ENCODE results near the gene PIK3C2A.

The PIK3C2A gene

DNA sequence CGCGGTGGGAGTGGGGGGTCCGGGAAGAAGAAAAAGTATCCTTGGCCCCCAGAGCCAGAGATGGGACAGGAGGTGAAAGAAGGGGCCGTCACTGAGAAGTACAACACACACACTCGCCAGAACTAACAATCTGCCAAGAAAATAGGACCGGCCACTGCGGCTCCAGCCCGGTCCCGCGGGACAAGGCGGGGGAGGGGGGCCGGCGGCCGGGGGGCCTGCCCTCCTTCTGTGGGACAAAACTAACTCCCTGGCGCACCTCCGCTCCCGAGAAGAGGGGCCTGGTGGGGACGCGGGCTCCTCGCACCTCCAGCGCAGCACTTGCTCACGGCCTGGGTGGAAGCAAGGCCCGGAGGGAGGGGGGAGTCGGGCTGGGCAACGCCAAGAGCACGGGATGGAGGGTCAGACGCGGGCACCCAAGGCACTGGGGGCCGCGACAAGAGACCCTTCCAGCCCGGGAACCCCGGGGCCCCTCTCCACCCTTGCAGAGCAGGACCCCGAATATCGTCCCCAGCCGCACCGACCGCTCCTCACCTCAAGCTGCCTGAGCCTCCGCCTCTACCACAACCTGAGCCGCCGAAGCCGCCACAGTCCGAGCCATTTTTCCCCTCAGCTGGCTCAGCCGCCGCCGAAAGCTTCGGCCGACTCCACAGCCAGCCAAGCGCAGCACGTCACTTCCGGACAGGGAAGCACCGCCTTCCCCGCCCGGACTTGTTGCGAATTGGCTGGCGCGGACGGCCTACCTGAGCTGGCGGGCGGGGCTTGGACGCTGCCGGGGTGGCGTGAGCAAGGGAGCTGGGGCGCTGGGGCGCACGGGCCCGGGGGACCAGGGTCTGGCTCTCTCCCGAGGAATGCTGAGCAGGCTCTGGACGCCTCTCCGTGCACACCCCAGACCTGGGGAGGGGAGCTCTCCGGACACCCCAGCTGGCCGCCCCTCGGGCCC, at the start of gene PIK3C2A:
TSS of gene PIK3C2A (minus strand) at position 670 of the 940 bp plus-strand sequence. CDS start 38,245 bp downstream, outside the sequence.
- POLR2A ChIA-PET = interaction anchor here (0.6 to 1.9 kb wide), 6 partner anchors 9 to 146 kb away, joined by 3 to 13 read pairs (median 3); partner anchors contain the start of gene RPS13

GRCh38 chr11:17257196-17257595, 49.4 kb upstream of the PIK3C2A start:
- ChIA-PET POLR2A (interaction anchor here (1.6 kb wide), 1 partner anchor 19 kb away, joined by 4 read pairs; the partner anchor contains the start of gene NUCB2), CTCF (interaction anchor here (0.6 to 3.1 kb wide), 4 partner anchors 27 to 126 kb away, joined by 3 to 15 read pairs (median 4); no protein-coding TSS in a partner anchor)
- no peak for TF ChIP-seq CTCF (IDR thresholded peaks at IDR 0.05; ENCODE audit: insufficient read depth, low read length, missing control alignments)
- H3K4me3 ChIP-seq (ENCODE audit: low read depth, low read length) = no peak overlapping the region
- DNase-seq (ENCODE audit: low read depth, low spot score) = no peak

More for the DNA sequence above, at the start of gene PIK3C2A:
- no peak for TF ChIP-seq CTCF (IDR thresholded peaks at IDR 0.05; ENCODE audit: insufficient read depth, low read length, missing control alignments)
- DNase-seq (ENCODE audit: low read depth, low spot score) = peak; percentile 54
- H3K4me3 ChIP-seq (ENCODE audit: low read depth, low read length) = peak within 1 kb of the TSS; percentile 90
- CTCF ChIA-PET = interaction anchor here (0.8 to 1.7 kb wide), 6 partner anchors 15 to 416 kb away, joined by 3 to 4 read pairs (median 3); no protein-coding TSS in a partner anchor

DNA sequence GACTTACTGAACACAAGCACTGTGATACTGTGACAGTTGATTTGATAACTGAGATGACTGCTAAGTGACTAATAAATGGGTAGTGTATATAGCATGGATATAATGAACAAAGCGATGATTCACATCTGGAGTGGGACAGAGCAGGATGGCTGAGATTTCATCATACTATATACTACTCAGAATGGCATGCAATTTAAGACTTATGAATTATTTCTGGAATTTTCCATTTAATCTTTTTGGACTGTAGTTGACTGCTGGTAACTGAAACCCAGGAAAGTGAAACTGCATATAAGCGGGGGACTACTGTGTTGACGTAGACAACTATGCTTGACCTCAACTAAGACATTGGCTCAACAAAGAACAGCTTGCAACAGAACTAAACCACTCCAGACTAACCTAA, 48.7 kb upstream of the PIK3C2A start:
- DNase-seq (ENCODE audit: low read depth, low spot score) = peak; percentile 96
- no peak overlapping the region; the same call in 1 of the 2 replicates for H3K4me3 ChIP-seq (ENCODE audit: low read depth, low read length)
- TF ChIP-seq CTCF (IDR thresholded peaks at IDR 0.05; ENCODE audit: insufficient read depth, low read length, missing control alignments) = no peak
- CTCF ChIA-PET = interaction anchor here (1.3 to 3.1 kb wide), 2 partner anchors 26 to 98 kb away, joined by 5 to 15 read pairs; no protein-coding TSS in a partner anchor
- POLR2A ChIA-PET = interaction anchor here (1.6 kb wide), 1 partner anchor 20 kb away, joined by 4 read pairs; the partner anchor contains the start of gene NUCB2

- no peak for DNase-seq (ENCODE audit: low read depth, low spot score)
- TF ChIP-seq CTCF (IDR thresholded peaks at IDR 0.05; ENCODE audit: insufficient read depth, low read length, missing control alignments) = no peak
- ChIA-PET CTCF (interaction anchor here (1.0 to 1.3 kb wide), 2 partner anchors 23 to 132 kb away, joined by 3 to 6 read pairs; no protein-coding TSS in a partner anchor), POLR2A (no interaction called here)
- no peak overlapping the region for H3K4me3 ChIP-seq (ENCODE audit: low read depth, low read length)
Measured at GRCh38 chr11:17252704-17253103, 44.9 kb upstream of the PIK3C2A start.

- no peak for TF ChIP-seq CTCF (IDR thresholded peaks at IDR 0.05; ENCODE audit: insufficient read depth, low read length, missing control alignments)
- ChIA-PET POLR2A (no interaction called here), CTCF (interaction anchor here (1.3 to 2.2 kb wide), 2 partner anchors 8 to 21 kb away, joined by 3 to 9 read pairs; no protein-coding TSS in a partner anchor)
- no peak overlapping the region for H3K4me3 ChIP-seq (ENCODE audit: low read depth, low read length)
- DNase-seq (ENCODE audit: low read depth, low spot score) = no peak
Measured at GRCh38 chr11:17250561-17251350, 43.0 kb upstream of the PIK3C2A start.

Data from AG04449 (cell line).